HG03159 (cell line): ENCODE measurements around the gene EOLA2.
"Not testable (repeated sequence)": the region's sequence is repeated elsewhere in the genome, so short reads cannot be mapped to it uniquely, and the experiment has no call there.

ENCODE experiments used
- ATAC-seq: cut with Tn5 transposase; IDR thresholded peaks from one replicate; pipeline ENCODE4 v1.9.1; 2021; ENCODE audit warnings: mild to moderate bottlenecking, moderate library complexity; ENCODE audit not compliant: unreplicated experiment

The EOLA2 gene

GRCh38 chrX:149938427-149938880, at the start of gene EOLA2:
Gene EOLA2, minus strand, starts transcription at chrX:149938491. Its CDS starts 4,617 bp downstream, at chrX:149933874.
- ATAC-seq = peak; percentile 73

GRCh38 chrX:149987613-149988012, 49.3 kb upstream of the EOLA2 start:
- ATAC-seq = peak; percentile 81

GRCh38 chrX:149984411-149984810, 46.1 kb upstream of the EOLA2 start:
- ATAC-seq = no peak

- no peak for ATAC-seq
These were observed 44.0 kb upstream of the EOLA2 start for GRCh38 chrX:149982310-149982709.

GRCh38 chrX:149979126-149979644, 40.9 kb upstream of the EOLA2 start:
- no peak for ATAC-seq

GRCh38 chrX:149962859-149963757, 24.8 kb upstream of the EOLA2 start:
- ATAC-seq = peak; percentile 90

- no peak for ATAC-seq
These were observed 23.7 kb upstream of the EOLA2 start for GRCh38 chrX:149962010-149962409.

GRCh38 chrX:149961572-149961971, 23.3 kb upstream of the EOLA2 start:
- ATAC-seq = no peak

GRCh38 chrX:149950681-149951080, 12.4 kb upstream of the EOLA2 start:
- ATAC-seq = no peak

GRCh38 chrX:149949743-149950436, 11.6 kb upstream of the EOLA2 start:
- ATAC-seq = no peak

- ATAC-seq = no peak
These were observed 9.7 kb upstream of the EOLA2 start for GRCh38 chrX:149948016-149948415.

- ATAC-seq = not testable (repeated sequence)
These were observed 8.6 kb upstream of the EOLA2 start for GRCh38 chrX:149946932-149947331.

GRCh38 chrX:149945820-149946219, 7.5 kb upstream of the EOLA2 start:
- ATAC-seq = not testable (repeated sequence)

- ATAC-seq = not testable (repeated sequence)
These were observed 6.9 kb upstream of the EOLA2 start for GRCh38 chrX:149945087-149945670.

GRCh38 chrX:149940674-149941024, 2.4 kb upstream of the EOLA2 start:
- ATAC-seq = not testable (repeated sequence)

- ATAC-seq = peak; percentile 39
These were observed 1.8 kb upstream of the EOLA2 start for GRCh38 chrX:149939905-149940673.

GRCh38 chrX:149939655-149939904, 1.3 kb upstream of the EOLA2 start:
- ATAC-seq = peak; percentile 11

- peak; percentile 3 for ATAC-seq
These were observed 777 bp upstream of the EOLA2 start for GRCh38 chrX:149938881-149939654.

- no peak for ATAC-seq
These were observed 342 bp downstream of the EOLA2 start for GRCh38 chrX:149937871-149938426.

GRCh38 chrX:149937328-149937727, 963 bp downstream of the EOLA2 start:
- not testable (repeated sequence) for ATAC-seq
